Neuronal stem cell (in vitro differentiated cells): ENCODE results near the gene CTNNA1.

Source experiments
- DNase-seq: peaks from one replicate; pipeline ENCODE4 v3.0.0-alpha.2; 2013; ENCODE audit warnings: low spot score
- H2AFZ ChIP-seq: one replicate; pipeline ENCODE4 v1.6.1; 2013; ENCODE audit warnings: mild to moderate bottlenecking, low read length, inconsistent platforms
- H2AK5ac ChIP-seq: 2 replicates; pipeline ENCODE4 v1.6.1; 2013; ENCODE audit warnings: low read depth, mild to moderate bottlenecking, inconsistent platforms, low read length, moderate library complexity, mixed read lengths
- H2BK120ac ChIP-seq: 2 replicates; pipeline ENCODE4 v1.6.1; 2013; ENCODE audit warnings: low read depth, mild to moderate bottlenecking, inconsistent platforms, low read length, moderate library complexity, mixed read lengths
- H2BK12ac ChIP-seq: one replicate; pipeline ENCODE4 v1.6.1; 2013; ENCODE audit warnings: low read length, inconsistent platforms
- H2BK15ac ChIP-seq: 2 replicates; pipeline ENCODE4 v1.6.1; 2013; ENCODE audit warnings: mild to moderate bottlenecking, low read length, inconsistent platforms, mixed read lengths
- H2BK5ac ChIP-seq: one replicate; pipeline ENCODE4 v1.6.1; 2013; ENCODE audit warnings: inconsistent platforms, mild to moderate bottlenecking, low read length, moderate library complexity
- H3K14ac ChIP-seq: one replicate; pipeline ENCODE4 v1.6.1; 2013; ENCODE audit warnings: low read length, inconsistent platforms
- H3K18ac ChIP-seq: 2 replicates; pipeline ENCODE4 v1.6.1; 2013; ENCODE audit warnings: low read length, inconsistent platforms
- H3K23ac ChIP-seq: 2 replicates; pipeline ENCODE4 v1.6.1; 2013; ENCODE audit warnings: low read depth, mild to moderate bottlenecking, mixed read lengths, low read length, inconsistent platforms; ENCODE audit not compliant: poor library complexity
- H3K27ac ChIP-seq: replicated peaks from 3 replicates; pipeline ENCODE4 v1.5.1; 2013; ENCODE audit warnings: low read length, inconsistent platforms
- H3K27me3 ChIP-seq, 3 experiments: 2 replicates each; pipeline ENCODE4 v1.6.1; 2013; ENCODE audit warnings: low read length in 3 of 3, mild to moderate bottlenecking in 2 of 3, inconsistent platforms in 1 of 3, low read depth in 1 of 3, mixed read lengths in 1 of 3, moderate library complexity in 1 of 3; ENCODE audit not compliant: control insufficient read depth in 3 of 3, insufficient read depth in 3 of 3
- H3K36me3 ChIP-seq, 2 donors: replicated peaks in 1 of 2; 2 replicates each; pipeline ENCODE4 v1.6.1; 2013; ENCODE audit warnings: low read length in 2 of 2; ENCODE audit not compliant: control insufficient read depth in 2 of 2, insufficient read depth in 2 of 2
- H3K4ac ChIP-seq: 2 replicates; pipeline ENCODE4 v1.6.1; 2013; ENCODE audit warnings: inconsistent platforms, mild to moderate bottlenecking, low read length, moderate library complexity
- H3K4me1 ChIP-seq, 2 donors: 1 replicate in 1 of 2; 2 replicates in 1 of 2; pipeline ENCODE4 v1.6.1; 2013; ENCODE audit warnings: low read length in 2 of 2, low read depth in 1 of 2; ENCODE audit not compliant: control insufficient read depth in 2 of 2, insufficient read depth in 1 of 2
- H3K4me2 ChIP-seq: one replicate; pipeline ENCODE4 v1.6.1; 2013; ENCODE audit warnings: mild to moderate bottlenecking, low read length, inconsistent platforms; ENCODE audit not compliant: insufficient read depth, poor library complexity, severe bottlenecking
- H3K4me3 ChIP-seq, 2 donors: 2 replicates each; pipeline ENCODE4 v1.5.1; 2013; ENCODE audit warnings: low read length in 2 of 2, mild to moderate bottlenecking in 2 of 2, inconsistent platforms in 1 of 2, moderate library complexity in 1 of 2
- H3K79me1 ChIP-seq: one replicate; pipeline ENCODE4 v1.6.1; 2013; ENCODE audit warnings: low read depth, mild to moderate bottlenecking, inconsistent platforms, low read length, moderate library complexity
- H3K9ac ChIP-seq: one replicate; pipeline ENCODE4 v1.6.1; 2013; ENCODE audit warnings: mild to moderate bottlenecking, low read depth, low read length, inconsistent platforms; ENCODE audit not compliant: poor library complexity
- H3K9me3 ChIP-seq, 2 donors: replicated peaks in 1 of 2; 2 replicates each; pipeline versions ENCODE3 to v1.6.1; 2013; ENCODE audit warnings: low read length in 2 of 2, mild to moderate bottlenecking in 2 of 2, inconsistent platforms in 1 of 2, low read depth in 1 of 2, mixed read lengths in 1 of 2, moderate library complexity in 1 of 2; ENCODE audit not compliant: control insufficient read depth in 2 of 2, insufficient read depth in 1 of 2
- H4K8ac ChIP-seq: one replicate; pipeline ENCODE4 v1.6.1; 2013; ENCODE audit warnings: low read depth, mild to moderate bottlenecking, inconsistent platforms, low read length, moderate library complexity
- H4K91ac ChIP-seq: one replicate; pipeline ENCODE4 v1.6.1; 2013; ENCODE audit warnings: low read length, low read depth, mild to moderate bottlenecking, inconsistent platforms; ENCODE audit not compliant: poor library complexity
- WGBS, 2 donors: extraction: QIAGEN DNeasy Blood & Tissue Kit; methylation state at CpG; one replicate each; pipeline ENCODE4 v1.1.7; 2013; ENCODE audit warnings: missing lambda C conversion rate in 2 of 2, mixed read lengths in 1 of 2; ENCODE audit not compliant: insufficient read length in 2 of 2, insufficient replicate concordance in 1 of 2; ENCODE audit errors: extremely low coverage in 2 of 2; 5-methylcytosine and 5-hydroxymethylcytosine counted together

Gene CTNNA1

GRCh38 chr5:138853132-138853531 is 99.9 kb downstream of the CTNNA1 start:
- Histone ChIP-seq H3K4me2 (no peak overlapping the region), H3K79me1 (no peaks in the 10 kb centered on the region), H2BK120ac (no peak overlapping the region), H3K14ac (no peak overlapping the region), H2AK5ac (no peak overlapping the region), H4K91ac (no peak overlapping the region), H3K36me3 (peaks cover 0 to 2% of the 10 kb centered on the region in 2 donors), H3K27ac (no peak overlapping the region), H3K9ac (no peak overlapping the region), H3K9me3 (no peaks in the 10 kb centered on the region), H2AFZ (no peak overlapping the region), H2BK5ac (no peak overlapping the region), H2BK15ac (no peak overlapping the region), H3K4me3 (no peak overlapping the region), H3K4ac (no peak overlapping the region), H3K23ac (no peak overlapping the region), H4K8ac (no peak overlapping the region), H3K27me3 (no peaks in the 10 kb centered on the region), H3K4me1 (no peaks in the 10 kb centered on the region), H3K18ac (no peak overlapping the region), H2BK12ac (no peak overlapping the region)
- WGBS, 2 donors = no CpG with 5 or more reads among the region's 9 CpGs
- no peak for DNase-seq

- Histone ChIP-seq H3K18ac (no peak overlapping the region), H3K9me3 (peaks cover 0 to 20% of the 10 kb centered on the region in 2 donors), H3K23ac (no peak overlapping the region), H3K4me2 (no peak overlapping the region), H3K9ac (no peak overlapping the region), H3K27ac (no peak overlapping the region), H3K36me3 (peaks cover 0 to 35% of the 10 kb centered on the region in 2 donors), H3K79me1 (no peaks in the 10 kb centered on the region), H3K4ac (no peak overlapping the region), H2BK12ac (no peak overlapping the region), H3K27me3 (no peaks in the 10 kb centered on the region), H3K4me3 (no peak overlapping the region), H2BK5ac (no peak overlapping the region), H3K4me1 (peaks cover 4 to 26% of the 10 kb centered on the region in 2 donors), H2BK15ac (no peak overlapping the region), H2AK5ac (no peak overlapping the region), H3K14ac (no peak overlapping the region), H4K8ac (no peak overlapping the region), H2BK120ac (no peak overlapping the region), H2AFZ (no peak overlapping the region), H4K91ac (no peak overlapping the region)
- no peak for DNase-seq
- no CpG with 5 or more reads among the region's 1 CpG for WGBS, 2 donors
These were observed 113.8 kb downstream of the CTNNA1 start for GRCh38 chr5:138867011-138867410.

DNA sequence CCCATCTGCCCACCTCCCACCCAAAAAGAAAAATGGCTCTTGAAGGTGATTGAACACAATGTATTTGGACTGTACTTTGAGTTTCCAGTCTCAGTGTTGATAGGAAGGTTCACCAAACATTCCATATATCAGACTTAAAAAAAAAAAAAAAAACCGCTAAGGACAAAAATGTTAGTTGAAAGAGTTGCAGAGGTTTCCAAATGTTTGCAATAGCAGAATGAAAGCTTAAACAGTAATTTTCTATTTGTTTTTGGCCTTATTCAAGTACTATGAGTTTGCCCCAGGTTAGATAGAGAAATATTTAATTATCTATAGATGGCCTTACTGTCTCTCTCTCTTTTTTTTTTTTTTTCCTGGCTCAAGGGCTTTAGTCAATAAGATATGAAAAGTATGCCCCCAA is 115.8 kb downstream of the CTNNA1 start:
- H3K9me3 ChIP-seq = peaks cover 0 to 6% of the 10 kb centered on the region in 2 donors
- H3K36me3 ChIP-seq = peaks cover 0 to 19% of the 10 kb centered on the region in 2 donors
- no CpG with 5 or more reads among the region's 1 CpG for WGBS, 2 donors
- no peak overlapping the region for H4K91ac ChIP-seq
- DNase-seq = no peak
- peaks cover 4 to 38% of the 10 kb centered on the region in 2 donors for H3K4me1 ChIP-seq
- H3K27me3 ChIP-seq = no peaks in the 10 kb centered on the region
- no peak overlapping the region for H2BK15ac ChIP-seq
- no peak overlapping the region for H2BK12ac ChIP-seq
- no peak overlapping the region for H3K4me3 ChIP-seq
- no peak overlapping the region for H2BK5ac ChIP-seq
- H3K4me2 ChIP-seq = no peak overlapping the region
- no peak overlapping the region for H3K4ac ChIP-seq
- H2AFZ ChIP-seq = no peak overlapping the region
- H4K8ac ChIP-seq = no peak overlapping the region
- H3K23ac ChIP-seq = no peak overlapping the region
- no peak overlapping the region for H2AK5ac ChIP-seq
- no peak overlapping the region for H3K14ac ChIP-seq
- H2BK120ac ChIP-seq = no peak overlapping the region
- H3K9ac ChIP-seq = no peak overlapping the region
- H3K27ac ChIP-seq = no peak overlapping the region
- no peaks in the 10 kb centered on the region for H3K79me1 ChIP-seq
- H3K18ac ChIP-seq = no peak overlapping the region

DNA sequence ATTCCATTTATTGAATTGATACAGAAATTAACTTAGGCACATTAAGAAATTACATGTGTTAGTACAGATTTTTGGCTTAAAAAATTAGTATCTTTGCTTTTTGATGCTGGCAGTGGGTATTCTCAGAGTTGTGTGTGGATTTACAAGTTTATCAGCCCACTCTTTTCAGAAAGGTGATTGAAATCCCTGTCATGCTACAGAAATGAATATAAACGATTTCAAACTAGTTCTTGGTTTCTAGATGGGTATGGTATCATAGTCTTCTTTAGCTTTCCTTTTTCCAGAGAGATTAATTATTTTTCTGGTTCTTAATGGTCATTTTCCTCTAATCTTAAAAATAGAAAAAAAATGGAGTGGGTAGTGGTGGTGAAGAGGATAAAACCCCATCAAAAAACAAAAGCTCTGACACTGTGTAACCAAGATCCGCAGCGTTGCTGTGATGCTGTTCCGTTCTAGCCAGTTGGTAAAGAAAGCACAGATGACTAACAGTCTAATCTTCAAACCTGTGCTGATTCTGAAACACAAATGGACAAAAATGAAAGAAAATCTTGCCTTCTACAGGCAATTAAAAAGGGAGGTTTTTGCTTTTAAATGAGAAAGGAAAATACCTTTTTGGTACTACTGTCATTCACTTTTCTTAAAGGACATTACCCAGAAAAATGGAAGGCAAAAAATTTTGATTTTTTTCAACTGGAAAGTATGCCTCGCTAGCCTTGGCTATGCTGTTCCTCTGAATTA is 116.7 kb downstream of the CTNNA1 start:
- H3K4me3 ChIP-seq = peak overlapping the region in 1 of 2 donors; percentile 53
- H2AFZ ChIP-seq = no peak overlapping the region
- no peaks in the 10 kb centered on the region for H3K27me3 ChIP-seq
- peaks cover 6 to 40% of the 10 kb centered on the region in 2 donors for H3K4me1 ChIP-seq
- H3K79me1 ChIP-seq = no peaks in the 10 kb centered on the region
- H4K8ac ChIP-seq = no peak overlapping the region
- no peak overlapping the region for H2BK5ac ChIP-seq
- DNase-seq = no peak
- no peak overlapping the region for H3K14ac ChIP-seq
- no peak overlapping the region for H3K27ac ChIP-seq
- no peak overlapping the region for H2AK5ac ChIP-seq
- peaks cover 0 to 3% of the 10 kb centered on the region in 2 donors for H3K9me3 ChIP-seq
- H3K4ac ChIP-seq = no peak overlapping the region
- no peak overlapping the region for H3K4me2 ChIP-seq
- no CpG with 5 or more reads among the region's 5 CpGs for WGBS, 2 donors
- H2BK120ac ChIP-seq = no peak overlapping the region
- H2BK15ac ChIP-seq = no peak overlapping the region
- no peak overlapping the region for H4K91ac ChIP-seq
- H3K18ac ChIP-seq = no peak overlapping the region
- no peak overlapping the region for H2BK12ac ChIP-seq
- no peak overlapping the region for H3K9ac ChIP-seq
- peaks cover 0 to 16% of the 10 kb centered on the region in 2 donors for H3K36me3 ChIP-seq
- no peak overlapping the region for H3K23ac ChIP-seq
